NCI-H2196 (cell line): ENCODE data around the gene FAM120AOS.
"Not testable (repeated sequence)": the region's sequence is repeated elsewhere in the genome, so short reads cannot be mapped to it uniquely, and the experiment has no call there.

Experiments
- DNase-seq: peaks from one replicate; lab custom pipeline; 2025; ENCODE audit not compliant: unreplicated experiment; lab: John Stamatoyannopoulos, UW

FAM120AOS gene

DNA sequence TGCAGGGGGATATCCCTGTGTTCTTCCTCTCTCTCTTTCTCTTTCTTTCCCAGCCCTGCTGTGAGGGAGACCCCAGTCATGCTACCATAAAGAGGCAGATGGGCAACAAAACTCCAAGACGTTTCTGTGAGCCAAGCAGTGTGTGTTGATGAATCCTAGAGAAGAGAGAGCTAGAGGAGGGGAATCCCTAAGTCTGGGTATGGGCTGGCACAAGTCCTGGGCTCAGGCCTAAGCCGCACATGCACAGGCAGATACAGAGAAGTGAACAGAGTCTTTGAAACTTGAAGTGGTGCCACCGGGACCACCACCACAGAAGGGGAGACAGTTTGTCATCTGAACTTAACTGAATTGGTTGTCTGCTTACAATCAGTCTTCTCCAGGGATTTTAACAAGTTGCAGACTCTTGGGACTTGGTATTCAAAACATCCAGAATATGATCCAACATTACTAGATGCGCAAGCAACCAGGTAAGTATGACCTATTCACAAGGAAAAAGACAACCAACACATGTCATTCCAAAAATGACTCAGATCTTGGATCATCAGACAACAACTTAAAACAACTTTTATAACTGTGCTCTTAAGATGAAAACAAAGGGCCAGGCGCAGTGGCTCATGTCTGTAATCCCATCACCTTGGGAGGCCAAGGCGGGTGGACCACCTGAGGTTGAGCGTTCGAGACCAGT is 12.3 kb downstream of the FAM120AOS start:
- DNase-seq: no peak

DNA sequence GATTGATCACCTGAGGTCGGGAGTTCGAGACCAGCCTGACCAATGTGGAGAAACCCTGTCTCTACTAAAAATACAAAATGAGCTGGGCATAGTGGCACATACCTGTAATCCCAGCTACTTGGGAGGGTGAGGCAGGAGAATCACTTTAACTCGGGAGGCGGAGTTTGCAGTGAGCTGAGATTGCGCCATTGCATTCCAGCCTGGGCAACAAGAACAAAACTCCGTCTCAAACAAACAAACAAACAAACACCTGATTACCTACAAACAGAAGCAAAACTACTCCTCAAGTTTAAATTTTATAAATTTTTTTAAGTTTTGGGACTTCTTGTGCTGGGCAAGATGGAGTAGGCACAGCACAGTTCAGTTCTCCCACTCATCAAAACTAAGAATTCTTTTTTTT is 14.1 kb downstream of the FAM120AOS start:
- DNase-seq: not testable (repeated sequence)

DNA sequence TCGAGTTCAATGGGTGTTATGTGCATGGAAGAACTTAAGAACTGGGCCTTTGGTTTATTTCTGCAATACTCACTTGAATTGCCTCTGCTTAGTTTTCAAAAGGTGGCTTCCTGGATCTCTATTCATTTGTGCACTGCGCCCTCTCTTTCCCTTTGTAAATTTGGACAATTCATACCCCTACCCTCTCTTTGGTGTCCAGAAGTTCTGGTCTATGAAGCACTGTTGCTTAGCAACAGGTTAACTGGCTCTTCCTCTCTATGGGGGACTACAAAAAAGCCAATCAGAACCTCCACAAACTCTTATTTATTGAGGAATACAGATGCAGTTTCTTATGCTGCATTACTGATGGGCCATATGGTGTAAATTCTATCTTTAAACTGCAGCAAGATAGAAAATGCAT is 15.4 kb downstream of the FAM120AOS start:
- DNase-seq: no peak

DNA sequence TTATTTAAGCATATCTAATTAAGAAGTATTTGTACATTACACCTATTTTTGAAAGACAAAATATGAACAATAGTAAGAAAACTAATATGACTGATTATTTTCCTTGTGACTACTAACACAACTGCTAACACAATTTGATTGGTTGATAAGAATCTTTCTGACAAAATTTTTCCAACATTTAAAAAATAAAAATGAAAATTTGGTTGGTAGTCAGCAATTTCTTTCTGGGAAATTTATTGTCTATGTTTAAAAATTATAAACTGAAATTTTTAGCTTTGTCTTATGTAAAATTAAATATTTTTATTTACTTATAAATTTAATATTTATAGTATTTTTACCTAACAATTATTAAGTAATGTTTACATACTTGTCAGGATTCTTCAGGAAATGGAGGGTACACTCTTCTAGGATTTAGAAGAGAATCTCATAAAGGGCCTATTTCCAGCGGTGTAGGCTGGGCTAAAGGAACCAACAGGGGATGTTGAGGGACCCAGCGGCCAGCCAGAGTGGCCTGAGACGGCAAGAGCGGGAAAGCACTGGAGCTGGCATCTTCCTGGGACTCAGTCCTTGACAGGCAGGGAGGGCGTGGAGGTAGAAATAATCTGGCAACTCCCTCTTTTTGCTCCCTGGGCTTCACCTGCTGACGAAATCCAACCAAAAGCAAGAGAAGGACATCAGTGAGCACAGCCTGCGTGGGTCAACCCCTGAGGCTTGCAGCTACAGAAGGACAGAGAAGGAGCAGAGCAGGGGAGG is 16.6 kb downstream of the FAM120AOS start:
- no peak for DNase-seq

DNA sequence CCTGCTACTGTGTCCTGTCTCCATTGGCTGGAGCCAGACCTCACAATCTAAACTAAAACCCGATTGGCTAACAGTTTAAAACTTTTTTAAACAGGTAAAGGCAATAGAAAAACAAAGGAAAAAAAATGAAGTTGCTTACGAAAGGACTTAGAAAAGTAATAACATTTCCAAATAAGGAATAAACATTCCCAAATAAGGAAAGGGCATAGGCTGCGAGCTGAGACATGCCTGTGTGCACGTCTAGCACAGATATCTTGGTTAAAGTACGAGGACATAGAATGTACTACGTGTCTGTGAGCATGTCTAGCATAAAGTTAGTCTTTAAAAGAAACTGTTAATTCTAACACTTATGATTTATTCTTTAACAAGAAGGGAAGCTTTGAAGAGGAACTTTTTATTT is 17.2 kb downstream of the FAM120AOS start:
- no peak for DNase-seq

DNA sequence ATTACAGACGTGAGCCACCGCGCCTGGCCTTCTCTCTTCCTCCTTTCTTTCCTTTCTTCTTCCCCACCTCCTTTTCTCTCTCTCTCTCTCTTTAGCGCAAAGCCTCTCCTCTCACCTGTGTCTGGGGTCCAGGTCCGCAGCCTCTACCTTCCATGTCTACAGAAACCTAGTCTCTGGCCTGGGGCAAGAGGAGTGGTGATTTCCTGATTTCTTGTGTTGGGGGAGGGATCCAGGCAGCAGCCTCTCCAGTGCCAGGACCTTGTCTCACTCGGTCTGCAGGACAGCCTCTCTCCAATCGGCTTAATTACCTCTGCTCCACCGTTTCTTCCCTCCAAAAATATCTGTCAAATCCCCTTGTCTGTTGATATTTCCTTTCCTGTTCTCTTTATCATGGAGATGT is 18.0 kb downstream of the FAM120AOS start:
- DNase-seq: no peak

DNA sequence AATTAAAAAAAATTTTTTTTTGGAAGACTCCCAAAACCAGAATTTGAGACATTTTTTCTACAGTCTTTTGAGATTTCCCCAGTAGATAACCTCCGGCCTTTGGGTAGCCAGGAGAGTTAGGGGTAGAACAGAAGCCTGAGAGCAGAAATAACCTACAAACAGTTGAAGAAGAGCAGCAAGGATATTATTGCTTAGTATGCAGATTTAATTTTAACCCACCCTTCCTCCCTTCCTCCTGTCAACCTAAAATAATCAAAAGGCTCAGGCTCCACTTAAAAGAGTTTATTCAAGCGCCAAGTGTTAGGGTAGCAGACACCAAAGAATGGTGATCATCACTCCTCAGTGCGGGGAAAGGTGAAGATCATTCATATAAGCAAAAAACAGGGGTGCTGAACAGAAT is 19.3 kb downstream of the FAM120AOS start:
- DNase-seq: no peak

DNA sequence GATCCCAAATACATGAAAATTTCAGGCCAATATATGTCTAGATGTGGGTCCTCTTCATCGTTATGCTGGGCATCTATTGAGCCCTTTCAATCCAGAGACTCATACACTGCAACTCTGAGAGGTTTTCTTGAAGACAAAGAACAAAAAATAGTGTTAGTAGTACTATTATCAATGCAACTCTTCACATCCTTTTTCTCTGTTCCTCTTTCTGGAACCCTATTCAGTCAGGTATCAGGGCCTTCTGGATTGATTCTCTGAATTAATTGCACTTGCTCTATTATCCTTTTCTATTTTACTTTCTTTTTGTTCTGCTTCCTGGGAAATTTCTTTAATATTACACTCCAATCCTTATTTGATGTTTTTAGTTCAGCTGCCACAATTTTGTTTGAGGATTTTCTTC is 20.4 kb downstream of the FAM120AOS start:
- no peak for DNase-seq

DNA sequence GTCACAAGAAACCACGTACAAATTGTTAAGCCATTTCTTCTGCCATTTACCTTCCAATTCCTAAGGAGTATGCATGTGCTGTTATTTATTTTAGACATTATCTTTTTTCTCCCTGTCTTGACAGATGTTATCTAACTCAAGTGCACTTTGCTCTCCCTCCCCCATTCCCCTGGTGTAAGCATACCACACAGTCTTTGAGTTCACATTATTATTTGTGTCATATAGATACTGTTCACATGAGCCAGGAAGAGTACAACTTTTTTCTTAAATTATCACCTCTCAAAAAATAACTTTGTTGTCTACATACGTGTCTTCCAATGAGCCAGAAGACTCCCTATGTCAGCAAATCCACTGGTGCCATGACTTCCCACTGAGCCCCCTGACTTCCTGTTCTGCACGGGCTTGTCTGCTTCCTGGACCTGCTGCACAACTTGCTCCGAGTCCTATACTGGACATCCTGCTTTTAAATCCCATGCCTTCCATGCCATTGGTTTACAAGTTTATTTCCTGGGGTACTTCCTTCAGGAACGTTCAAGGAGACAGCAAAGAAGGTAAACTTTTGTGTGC is 21.8 kb downstream of the FAM120AOS start:
- no peak for DNase-seq

DNA sequence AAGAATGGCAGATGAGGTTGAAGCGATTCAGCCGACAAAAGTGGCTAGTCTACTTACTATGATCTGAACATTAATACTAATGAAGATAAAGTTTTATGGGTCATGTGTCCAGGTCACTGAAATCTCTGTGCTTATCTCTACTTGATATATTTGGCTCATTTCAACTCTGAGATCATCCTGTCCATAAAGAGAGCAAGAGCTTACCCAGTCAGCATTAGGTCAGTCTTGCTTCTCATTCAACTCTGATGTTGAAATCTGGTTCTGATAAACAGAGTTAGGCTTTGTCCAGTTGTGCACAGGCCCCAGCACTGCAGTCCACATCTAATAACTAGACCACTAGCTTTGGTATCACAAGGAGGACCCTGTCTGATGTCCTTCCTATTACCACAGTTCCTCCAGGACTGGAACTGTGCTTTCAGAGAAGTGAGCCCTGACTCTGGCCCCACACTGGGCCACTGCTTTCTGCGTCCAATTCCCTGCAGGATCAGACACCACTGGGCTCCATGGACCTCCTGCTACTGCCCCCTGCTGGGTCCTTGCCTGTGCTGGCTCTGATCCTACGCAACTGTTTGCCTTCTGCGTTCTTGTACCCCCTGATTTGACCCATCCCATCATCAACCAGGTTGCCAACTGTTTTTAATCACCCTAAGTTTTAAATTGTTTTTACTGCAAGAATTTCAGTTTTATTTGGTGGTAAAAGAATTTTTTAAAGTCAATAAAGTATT is 25.6 kb downstream of the FAM120AOS start:
- no peak for DNase-seq

DNA sequence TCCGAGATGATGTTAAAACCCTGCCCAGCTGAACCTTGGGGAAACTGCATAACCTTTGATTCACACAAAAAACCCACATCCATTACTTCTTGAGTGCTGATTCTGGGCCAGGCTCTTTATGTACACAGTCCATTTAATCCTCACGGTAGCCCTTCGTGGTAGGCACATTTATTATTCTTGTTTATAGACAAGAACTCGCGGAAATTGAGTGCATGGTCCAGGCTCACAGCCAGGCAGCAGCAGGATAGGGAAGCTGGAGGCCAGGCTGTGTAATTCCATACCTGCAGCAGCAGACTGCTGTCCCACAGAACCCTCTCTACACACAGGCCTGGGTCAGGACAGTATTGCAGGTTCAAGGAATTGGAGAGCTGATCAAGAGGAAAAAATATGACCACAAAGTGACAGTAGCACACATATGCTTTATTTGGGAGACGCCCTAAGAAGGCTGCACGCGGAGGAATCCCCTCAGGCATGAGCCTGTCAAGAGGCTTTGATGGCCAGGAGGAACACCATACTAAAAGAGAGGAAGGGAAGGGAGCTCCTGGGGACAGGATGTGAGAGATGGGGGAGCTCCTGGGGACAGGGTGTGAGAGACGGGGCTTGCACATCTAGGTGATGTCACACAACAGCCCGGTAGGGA is 30.3 kb downstream of the FAM120AOS start:
- peak; percentile 61 for DNase-seq

DNA sequence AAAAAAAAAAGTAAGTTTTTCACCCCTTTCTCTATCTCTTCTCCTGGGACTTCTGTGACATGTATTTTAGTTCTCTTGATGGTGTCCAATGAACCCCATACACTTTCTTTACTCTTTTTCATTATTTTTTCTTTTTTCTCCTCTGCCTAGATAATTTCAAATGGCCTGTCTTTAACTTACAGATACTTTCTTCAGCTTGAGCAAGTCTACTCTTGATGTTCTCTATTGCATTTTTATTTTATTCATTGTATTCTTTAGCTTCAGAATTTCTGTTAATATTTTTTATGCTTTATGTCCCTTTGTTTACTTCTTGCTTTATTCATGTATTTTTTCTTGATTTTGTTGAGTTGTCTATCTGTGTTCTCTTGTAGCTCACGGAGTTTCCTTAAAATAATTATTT is 34.4 kb downstream of the FAM120AOS start:
- DNase-seq: no peak

DNA sequence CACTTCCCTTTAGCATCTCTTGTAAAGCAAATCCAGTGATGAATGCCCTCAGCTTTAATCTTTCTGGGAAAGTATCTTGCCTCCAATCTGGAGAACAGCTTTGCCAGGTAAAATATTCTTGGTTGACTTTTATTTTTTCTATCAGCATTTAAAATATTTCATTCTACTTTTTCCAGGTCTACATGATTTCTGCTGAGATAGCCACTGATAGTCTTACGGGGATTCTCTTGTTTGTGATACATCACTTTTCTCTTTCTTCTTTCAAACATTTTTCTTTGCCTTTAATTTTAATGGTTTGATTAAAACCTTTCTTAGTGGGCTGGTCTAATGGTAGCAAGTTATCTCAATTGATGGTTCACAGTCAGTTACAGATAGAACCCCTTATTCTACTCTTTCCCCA is 35.8 kb downstream of the FAM120AOS start:
- DNase-seq: no peak

DNA sequence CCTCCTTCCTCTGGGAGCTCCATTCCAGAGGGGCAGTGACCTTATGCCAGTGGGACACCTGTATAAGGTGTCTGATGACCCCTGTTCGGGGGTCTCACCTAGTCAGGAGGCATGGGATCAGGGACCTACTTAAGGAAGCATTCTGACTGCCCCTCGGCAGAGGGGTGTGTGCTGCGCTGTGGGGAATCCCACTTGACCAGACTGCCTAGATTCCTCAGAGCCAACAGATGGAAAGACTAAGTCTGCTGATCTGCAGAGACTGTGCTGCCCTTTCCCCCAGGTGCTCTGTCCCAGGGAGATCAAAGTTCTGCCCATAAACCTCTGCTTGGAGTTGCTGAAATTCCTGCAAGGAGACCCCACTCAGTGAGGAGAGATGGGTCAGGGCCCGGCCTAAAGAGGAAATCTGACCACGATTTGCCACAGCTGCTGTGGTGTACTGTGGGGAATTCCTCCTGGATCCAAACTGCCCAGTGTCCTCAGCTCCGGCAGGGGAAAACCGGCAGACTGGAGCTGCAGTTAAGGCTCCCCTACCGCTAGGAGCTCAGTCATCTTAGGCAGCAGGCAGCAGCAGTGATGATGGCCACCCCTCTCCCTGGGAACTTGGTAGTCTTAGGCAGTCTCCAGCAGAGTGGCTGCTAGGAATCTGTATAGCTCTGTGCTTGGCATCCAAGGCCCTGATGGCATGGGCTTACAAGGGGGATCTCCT is 36.7 kb downstream of the FAM120AOS start:
- DNase-seq: no peak

DNA sequence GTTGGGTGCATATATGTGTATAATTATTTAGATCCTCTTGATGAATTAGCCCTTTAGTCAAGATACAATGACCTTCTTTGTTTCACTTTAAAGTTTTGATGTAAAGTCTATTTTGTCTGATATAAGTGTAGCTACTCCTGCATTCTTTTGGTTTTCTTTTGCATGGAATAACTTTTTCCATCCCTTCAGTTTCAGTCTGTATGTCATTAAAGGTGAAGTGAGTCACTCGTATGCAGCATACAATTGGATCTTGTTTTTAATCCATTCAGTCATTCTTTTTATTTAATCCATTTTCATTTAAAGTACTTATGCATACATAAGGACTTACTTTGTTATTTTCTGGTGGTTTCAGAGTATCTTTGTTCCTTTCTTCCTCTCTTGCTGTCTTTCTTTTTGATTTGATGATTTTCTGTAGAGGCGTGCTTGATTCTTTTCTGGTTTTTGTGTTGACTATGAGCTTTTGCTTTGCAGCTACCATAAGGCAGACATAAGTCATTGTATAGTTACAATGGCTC is 38.1 kb downstream of the FAM120AOS start:
- DNase-seq: no peak

DNA sequence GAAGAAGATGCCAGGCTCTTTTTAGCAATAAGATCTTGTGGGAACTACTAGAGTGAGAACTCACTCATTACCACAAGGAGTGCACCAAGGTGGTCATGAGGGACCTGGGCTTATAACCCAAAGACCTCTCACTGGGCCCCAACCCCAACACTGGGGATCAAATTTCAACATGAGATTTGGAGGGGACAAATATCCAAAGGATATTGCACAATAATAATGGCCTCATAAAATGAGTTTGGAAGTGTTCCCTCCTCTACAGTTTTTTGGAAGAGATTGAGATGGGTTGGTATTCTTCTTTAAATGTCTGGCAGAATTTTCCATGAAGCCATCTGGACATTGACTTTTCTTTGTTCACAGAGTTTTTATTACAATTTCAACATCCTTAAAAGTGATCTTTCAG is 39.9 kb downstream of the FAM120AOS start:
- no peak for DNase-seq

DNA sequence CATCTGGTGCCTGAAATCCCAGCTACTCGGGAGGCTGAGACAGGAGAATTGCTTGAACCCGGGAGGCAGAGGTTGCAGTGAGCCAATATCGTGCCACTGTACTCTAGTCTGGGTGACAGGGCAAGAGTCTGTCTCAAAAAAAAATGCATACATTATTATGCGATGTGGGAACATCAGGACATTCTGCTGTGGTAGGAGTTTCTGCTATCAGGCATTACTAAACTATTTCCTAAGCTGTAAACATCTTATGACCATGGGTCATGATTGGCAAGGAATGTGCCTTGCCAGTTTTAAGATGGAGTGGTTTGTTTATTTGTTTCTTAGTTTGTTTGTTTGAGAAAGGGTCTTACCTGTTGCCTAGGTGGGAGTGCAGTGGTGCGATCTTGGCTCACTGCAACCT is 47.0 kb downstream of the FAM120AOS start:
- no peak for DNase-seq

DNA sequence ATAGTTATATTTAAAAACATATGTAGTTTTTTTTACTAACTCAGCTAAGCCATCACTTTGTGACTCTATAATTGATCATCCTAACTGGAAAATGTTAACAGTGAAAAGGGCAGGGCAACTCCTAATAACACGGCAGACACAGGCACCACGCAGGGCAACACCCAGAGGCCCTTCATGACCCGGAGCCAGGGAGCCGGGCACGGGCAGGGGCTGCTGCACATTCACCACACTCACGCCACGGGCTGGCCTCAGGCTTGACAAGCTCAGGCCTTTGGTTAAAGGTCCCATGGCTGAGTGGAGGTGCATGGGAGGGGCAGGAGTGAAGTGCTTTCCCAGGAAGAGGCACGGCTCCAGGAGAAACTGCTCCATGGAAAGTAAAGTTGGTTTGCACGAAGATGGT is 54.9 kb downstream of the FAM120AOS start:
- no peak for DNase-seq

DNA sequence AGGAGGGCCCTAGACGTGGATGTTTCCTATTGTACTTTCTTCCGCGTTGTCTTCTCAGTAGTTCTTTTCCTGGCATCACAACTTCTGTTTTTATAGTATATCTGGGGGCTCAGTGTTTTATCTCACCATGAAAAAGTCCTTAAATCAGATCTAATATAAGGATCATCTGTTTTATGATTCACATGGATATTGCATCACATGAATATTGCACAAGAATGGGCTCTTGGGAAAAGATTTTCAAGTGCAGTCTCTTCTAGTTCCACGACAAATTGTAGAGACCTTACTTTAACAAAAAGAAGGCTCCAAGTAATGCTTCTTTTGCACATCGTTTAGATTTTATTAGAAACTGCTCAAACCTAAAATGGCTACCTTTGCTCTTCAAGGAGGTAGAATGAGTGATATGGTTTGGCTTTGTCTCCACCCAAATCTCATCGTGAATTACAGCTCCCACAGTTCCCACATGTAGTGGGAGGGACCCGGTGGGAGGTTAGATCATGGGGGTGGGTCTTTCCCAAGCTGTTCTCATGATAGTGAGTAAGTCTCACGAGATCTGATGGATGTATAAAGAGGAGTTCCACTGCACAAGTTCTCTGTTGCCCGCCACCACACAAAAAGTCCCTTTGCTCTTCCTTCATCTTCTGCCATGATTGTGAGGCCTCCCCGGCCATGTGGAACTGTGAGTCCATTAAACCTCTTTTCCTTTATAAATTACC is 55.6 kb downstream of the FAM120AOS start:
- DNase-seq: no peak
